Neural cell (in vitro differentiated cells): Measurements from ENCODE around the gene ANKRD34B. TPM values are rescaled to one million over a fixed set of nuclear protein-coding genes. Genes with fewer than 3 reads are reported as not detected.

Experiments used
- H2AFZ ChIP-seq: fragments of 200-600, 300-800 bp; sonication (generic), shearing (Covaris generic); 2 replicates; pipeline ENCODE4 v1.6.0; 2014; ENCODE audit warnings: low read depth, mild to moderate bottlenecking, antibody characterized with exemption, low read length, moderate library complexity
- H3F3A ChIP-seq: fragments of 200-600 bp; shearing (Covaris generic); 2 replicates; pipeline ENCODE4 v1.6.1; 2016; ENCODE audit warnings: mild to moderate bottlenecking, moderate library complexity, mixed read lengths, antibody characterized with exemption, low read length; ENCODE audit not compliant: insufficient read depth, poor library complexity, severe bottlenecking
- H3K27ac ChIP-seq: fragments of 200-600, 300-800 bp; sonication (generic), shearing (Covaris generic); 2 replicates; pipeline ENCODE4 v1.5.1; 2014; ENCODE audit warnings: mild to moderate bottlenecking, low read length, moderate library complexity
- H3K27me3 ChIP-seq: fragments of 300-800, 200-600 bp; sonication (generic), shearing (Covaris generic); 2 replicates; pipeline ENCODE4 v1.6.0; 2014; ENCODE audit warnings: mild to moderate bottlenecking, low read depth, low read length, moderate library complexity; ENCODE audit not compliant: insufficient read depth
- H3K36me3 ChIP-seq: fragments of 300-800, 200-600 bp; sonication (generic), shearing (Covaris generic); 2 replicates; pipeline ENCODE4 v1.5.1; 2014; ENCODE audit warnings: mild to moderate bottlenecking, antibody characterized with exemption, low read length, moderate library complexity; ENCODE audit not compliant: insufficient read depth
- H3K4me2 ChIP-seq: fragments of 300-800, 200-600 bp; sonication (generic), shearing (Covaris generic); 2 replicates; pipeline ENCODE4 v1.6.0; 2014; ENCODE audit warnings: mild to moderate bottlenecking, low read length
- H3K4me3 ChIP-seq: fragments of 300-800, 200-600 bp; sonication (generic), shearing (Covaris generic); 2 replicates; pipeline ENCODE4 v1.5.1; 2014; ENCODE audit warnings: mild to moderate bottlenecking, low read length, moderate library complexity
- H3K79me2 ChIP-seq: fragments of 200-600 bp; shearing (Covaris generic); replicated peaks from 2 replicates; pipeline ENCODE4 v1.6.0; 2014; ENCODE audit warnings: mild to moderate bottlenecking, low read length, moderate library complexity; ENCODE audit not compliant: insufficient read depth
- H3K9ac ChIP-seq: fragments of 300-800, 200-600 bp; sonication (generic), shearing (Covaris generic); 2 replicates; pipeline ENCODE4 v1.6.1; 2016; ENCODE audit warnings: mild to moderate bottlenecking, low read length, mixed read lengths
- H3K9me2 ChIP-seq: fragments of 200-600 bp; shearing (Covaris generic); 2 replicates; pipeline ENCODE4 v1.6.1; 2016; ENCODE audit warnings: mild to moderate bottlenecking, low read length, mixed read lengths; ENCODE audit not compliant: insufficient read depth
- H3K9me3 ChIP-seq: fragments of 200-600, 300-800 bp; sonication (generic), shearing (Covaris generic); 2 replicates; pipeline ENCODE4 v1.6.1; 2016; ENCODE audit warnings: mild to moderate bottlenecking, mixed run types, low read length, moderate library complexity, mixed read lengths
- H4K20me1 ChIP-seq: fragments of 200-600 bp; shearing (Covaris generic); 2 replicates; pipeline ENCODE4 v1.6.1; 2016; ENCODE audit warnings: mild to moderate bottlenecking, mixed run types; ENCODE audit not compliant: insufficient read depth
- EP300 ChIP-seq: fragments of 450-650 bp; conservative IDR thresholded peaks from 2 replicates; pipeline ENCODE4 v1.6.1; 2014; ENCODE audit warnings: antibody characterized with exemption, mild to moderate bottlenecking, moderate library complexity; ENCODE audit not compliant: poor library complexity, severe bottlenecking
- EZH2 ChIP-seq: fragments of 200-600, 300-800 bp; shearing (Covaris generic), sonication (generic); IDR thresholded peaks from 2 replicates; pipeline ENCODE4 v1.6.1; 2014; ENCODE audit warnings: antibody characterized with exemption, low read length, borderline replicate concordance, mild to moderate bottlenecking; ENCODE audit not compliant: insufficient read depth, poor library complexity, severe bottlenecking
- MXI1 ChIP-seq: fragments of 450-650 bp; conservative IDR thresholded peaks from 2 replicates; pipeline ENCODE4 v1.6.1; 2014; ENCODE audit warnings: antibody characterized with exemption, mild to moderate bottlenecking; ENCODE audit not compliant: poor library complexity, severe bottlenecking
- POLR2AphosphoS5 ChIP-seq: IDR thresholded peaks from 2 replicates; pipeline ENCODE4 v1.6.1; 2012
- RAD21 ChIP-seq: fragments of 450-650 bp; conservative IDR thresholded peaks from 2 replicates; pipeline ENCODE4 v1.6.1; 2014; ENCODE audit warnings: antibody characterized with exemption, mild to moderate bottlenecking, moderate library complexity
- SMC3 ChIP-seq: fragments of 450-650 bp; conservative IDR thresholded peaks from 2 replicates; pipeline ENCODE4 v1.6.1; 2014; ENCODE audit warnings: antibody characterized with exemption, mild to moderate bottlenecking, moderate library complexity; ENCODE audit not compliant: poor library complexity
- TAF1 ChIP-seq: IDR thresholded peaks from 2 replicates; pipeline ENCODE4 v1.6.1; 2012; ENCODE audit warnings: low read depth
- polyA minus RNA-seq: library from RNA; depleted of rRNA, polyadenylated mRNA; stranded (reverse); fragments of >200 nt; gene quantifications from 2 replicates; pipeline ENCODE4 v1.2.3, GENCODE V29; 2014
- polyA plus RNA-seq: library from polyadenylated mRNA; depleted of rRNA; stranded (reverse); fragments of >200 nt; gene quantifications from 2 replicates; pipeline ENCODE4 v1.2.3, GENCODE V29; 2014
- TF ChIP-seq, protein P1 (sequence below): IDR thresholded peaks from 2 replicates; pipeline ENCODE4 v1.6.1; 2012; ENCODE audit warnings: borderline replicate concordance
- TF ChIP-seq, protein P2 (sequence below): fragments of 450-650 bp; IDR thresholded peaks from 2 replicates; pipeline ENCODE4 v1.5.1; 2014; ENCODE audit warnings: antibody characterized with exemption, mild to moderate bottlenecking, moderate library complexity; ENCODE audit not compliant: poor library complexity, severe bottlenecking

Gene ANKRD34B
- polyA plus RNA-seq = 0.08 and 0.32 TPM in 2 replicates
- polyA minus RNA-seq = 0.23 and 0.24 TPM in 2 replicates

DNA sequence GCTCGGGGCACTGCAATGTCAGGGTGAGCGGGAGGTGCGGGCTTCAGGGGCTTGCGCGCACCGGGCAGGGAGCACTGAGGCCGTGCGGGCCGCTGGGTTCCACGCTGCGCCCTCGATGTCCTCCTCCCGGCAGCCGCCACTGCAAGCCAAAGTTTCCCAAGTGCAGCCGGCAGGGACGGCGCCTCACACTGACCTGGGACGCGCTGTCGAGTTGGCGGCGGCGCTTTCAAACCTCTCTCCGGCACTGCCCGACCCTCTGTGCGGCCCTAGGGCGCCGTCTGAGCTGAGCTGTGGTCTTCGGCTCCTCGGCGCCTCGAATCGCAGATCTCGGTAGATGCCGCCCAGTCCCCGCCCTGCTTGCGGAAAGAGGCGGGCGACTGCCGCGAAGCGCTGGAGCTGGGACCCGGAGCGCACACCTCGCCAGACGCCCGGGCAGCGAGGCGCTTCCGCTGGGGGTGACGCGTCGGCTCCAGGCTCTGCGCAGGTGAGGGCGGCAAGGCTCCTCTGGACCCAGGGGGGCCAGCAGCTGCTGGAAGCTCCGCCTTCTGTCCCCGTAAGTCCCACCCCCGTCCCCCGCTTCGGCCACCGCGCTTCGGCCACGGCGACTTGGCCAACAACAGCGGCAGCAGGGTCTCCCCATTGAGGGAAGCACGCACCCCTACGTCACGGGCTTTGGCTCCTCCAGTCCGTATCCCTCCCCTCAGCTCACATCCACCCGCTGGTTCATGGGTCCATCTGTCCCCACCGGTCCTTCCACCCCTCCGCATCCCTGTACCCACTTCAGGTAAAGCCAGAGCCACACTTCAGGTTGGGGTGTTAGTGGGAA lies at the start of gene ANKRD34B:
Gene ANKRD34B, minus strand, starts transcription at position 320 of the 826 bp plus-strand sequence. CDS start 10,261 bp downstream, outside the sequence.
- H3K9me3 ChIP-seq = no peaks in the 10 kb centered on the region
- no peaks in the 10 kb centered on the region for H3K36me3 ChIP-seq
- TF ChIP-seq, protein P1, sequence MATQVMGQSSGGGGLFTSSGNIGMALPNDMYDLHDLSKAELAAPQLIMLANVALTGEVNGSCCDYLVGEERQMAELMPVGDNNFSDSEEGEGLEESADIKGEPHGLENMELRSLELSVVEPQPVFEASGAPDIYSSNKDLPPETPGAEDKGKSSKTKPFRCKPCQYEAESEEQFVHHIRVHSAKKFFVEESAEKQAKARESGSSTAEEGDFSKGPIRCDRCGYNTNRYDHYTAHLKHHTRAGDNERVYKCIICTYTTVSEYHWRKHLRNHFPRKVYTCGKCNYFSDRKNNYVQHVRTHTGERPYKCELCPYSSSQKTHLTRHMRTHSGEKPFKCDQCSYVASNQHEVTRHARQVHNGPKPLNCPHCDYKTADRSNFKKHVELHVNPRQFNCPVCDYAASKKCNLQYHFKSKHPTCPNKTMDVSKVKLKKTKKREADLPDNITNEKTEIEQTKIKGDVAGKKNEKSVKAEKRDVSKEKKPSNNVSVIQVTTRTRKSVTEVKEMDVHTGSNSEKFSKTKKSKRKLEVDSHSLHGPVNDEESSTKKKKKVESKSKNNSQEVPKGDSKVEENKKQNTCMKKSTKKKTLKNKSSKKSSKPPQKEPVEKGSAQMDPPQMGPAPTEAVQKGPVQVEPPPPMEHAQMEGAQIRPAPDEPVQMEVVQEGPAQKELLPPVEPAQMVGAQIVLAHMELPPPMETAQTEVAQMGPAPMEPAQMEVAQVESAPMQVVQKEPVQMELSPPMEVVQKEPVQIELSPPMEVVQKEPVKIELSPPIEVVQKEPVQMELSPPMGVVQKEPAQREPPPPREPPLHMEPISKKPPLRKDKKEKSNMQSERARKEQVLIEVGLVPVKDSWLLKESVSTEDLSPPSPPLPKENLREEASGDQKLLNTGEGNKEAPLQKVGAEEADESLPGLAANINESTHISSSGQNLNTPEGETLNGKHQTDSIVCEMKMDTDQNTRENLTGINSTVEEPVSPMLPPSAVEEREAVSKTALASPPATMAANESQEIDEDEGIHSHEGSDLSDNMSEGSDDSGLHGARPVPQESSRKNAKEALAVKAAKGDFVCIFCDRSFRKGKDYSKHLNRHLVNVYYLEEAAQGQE = no peak
- no peak for TF ChIP-seq SMC3
- TF ChIP-seq EP300 = no peak
- no peak for TF ChIP-seq TAF1
- TF ChIP-seq, protein P2, sequence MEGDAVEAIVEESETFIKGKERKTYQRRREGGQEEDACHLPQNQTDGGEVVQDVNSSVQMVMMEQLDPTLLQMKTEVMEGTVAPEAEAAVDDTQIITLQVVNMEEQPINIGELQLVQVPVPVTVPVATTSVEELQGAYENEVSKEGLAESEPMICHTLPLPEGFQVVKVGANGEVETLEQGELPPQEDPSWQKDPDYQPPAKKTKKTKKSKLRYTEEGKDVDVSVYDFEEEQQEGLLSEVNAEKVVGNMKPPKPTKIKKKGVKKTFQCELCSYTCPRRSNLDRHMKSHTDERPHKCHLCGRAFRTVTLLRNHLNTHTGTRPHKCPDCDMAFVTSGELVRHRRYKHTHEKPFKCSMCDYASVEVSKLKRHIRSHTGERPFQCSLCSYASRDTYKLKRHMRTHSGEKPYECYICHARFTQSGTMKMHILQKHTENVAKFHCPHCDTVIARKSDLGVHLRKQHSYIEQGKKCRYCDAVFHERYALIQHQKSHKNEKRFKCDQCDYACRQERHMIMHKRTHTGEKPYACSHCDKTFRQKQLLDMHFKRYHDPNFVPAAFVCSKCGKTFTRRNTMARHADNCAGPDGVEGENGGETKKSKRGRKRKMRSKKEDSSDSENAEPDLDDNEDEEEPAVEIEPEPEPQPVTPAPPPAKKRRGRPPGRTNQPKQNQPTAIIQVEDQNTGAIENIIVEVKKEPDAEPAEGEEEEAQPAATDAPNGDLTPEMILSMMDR = no peak
- no peak for TF ChIP-seq RAD21
- no peaks in the 10 kb centered on the region for H3K9me2 ChIP-seq
- H3K27me3 ChIP-seq = peaks cover 47% of the 10 kb centered on the region
- H3K9ac ChIP-seq = peak within 1 kb of the TSS; percentile 36
- H4K20me1 ChIP-seq = no peaks in the 10 kb centered on the region
- no peak within 1 kb of the TSS for H3K27ac ChIP-seq
- no peaks in the 10 kb centered on the region for H3K79me2 ChIP-seq
- no peak within 1 kb of the TSS for H2AFZ ChIP-seq
- H3K4me2 ChIP-seq = peak within 1 kb of the TSS; percentile 44
- peak within 1 kb of the TSS; percentile 84 for H3K4me3 ChIP-seq
- H3F3A ChIP-seq = no peaks in the 10 kb centered on the region

DNA sequence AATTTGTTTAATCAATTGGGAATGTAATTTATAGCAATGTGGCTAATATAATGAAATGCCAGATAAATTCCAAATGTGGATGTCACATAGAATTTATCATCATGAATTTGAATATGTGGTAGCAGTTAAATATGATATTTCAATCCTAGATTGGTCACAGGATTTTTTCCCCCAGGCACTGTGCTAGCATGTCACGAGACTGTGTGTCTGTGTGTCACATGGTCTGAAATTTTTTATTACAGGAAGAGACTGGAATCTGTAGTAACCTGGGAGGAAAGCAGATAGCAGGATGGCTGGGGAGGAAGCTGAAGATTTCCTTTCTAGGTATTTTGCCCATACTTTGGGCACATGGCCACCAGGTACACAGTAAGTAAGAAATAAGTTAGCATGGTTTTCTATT lies 49.0 kb upstream of the ANKRD34B start:
- Histone ChIP-seq H3K27me3 (no peaks in the 10 kb centered on the region), H4K20me1 (no peaks in the 10 kb centered on the region), H3K36me3 (no peaks in the 10 kb centered on the region), H3K9ac (no peak overlapping the region), H2AFZ (no peak overlapping the region), H3K9me3 (no peaks in the 10 kb centered on the region), H3K4me2 (no peak overlapping the region), H3K4me3 (no peak overlapping the region), H3F3A (no peaks in the 10 kb centered on the region), H3K9me2 (no peaks in the 10 kb centered on the region), H3K27ac (no peak overlapping the region), H3K79me2 (no peaks in the 10 kb centered on the region)
- TF ChIP-seq TAF1 = no peak
- no peak for TF ChIP-seq MXI1
- no peak for TF ChIP-seq SMC3
- TF ChIP-seq, protein P2 = no peak
- TF ChIP-seq, protein P1 = no peak
- no peak for TF ChIP-seq POLR2AphosphoS5
- no peak for TF ChIP-seq RAD21
- no peak for TF ChIP-seq EP300
- TF ChIP-seq EZH2 = no peak
